GM06990 (cell line): ENCODE results near the gene PPP1R15B.

Experiments used
- DNase-seq: peaks from one replicate; pipeline ENCODE4 v3.0.0-alpha.2; 2011; ENCODE audit not compliant: insufficient read length; ENCODE audit errors: extremely low read depth
- H3K27me3 ChIP-seq: replicated peaks from 2 replicates; pipeline ENCODE4 v1.6.0; 2011; ENCODE audit warnings: low read length; ENCODE audit not compliant: control insufficient read depth, insufficient read depth
- H3K36me3 ChIP-seq: 2 replicates; pipeline ENCODE4 v1.5.1; 2011; ENCODE audit warnings: low read length; ENCODE audit not compliant: control insufficient read depth, insufficient read depth
- H3K4me3 ChIP-seq: replicated peaks from 2 replicates; pipeline ENCODE4 v1.5.1; 2011; ENCODE audit warnings: low read depth, mild to moderate bottlenecking, control low read depth, low read length
- TF ChIP-seq, protein P1 (sequence below): IDR thresholded peaks from 2 replicates; pipeline ENCODE4 v1.5.1; 2011; ENCODE audit warnings: low read length, control low read depth, mild to moderate bottlenecking, inconsistent platforms; ENCODE audit not compliant: insufficient read depth, poor library complexity, severe bottlenecking

PPP1R15B gene

DNA sequence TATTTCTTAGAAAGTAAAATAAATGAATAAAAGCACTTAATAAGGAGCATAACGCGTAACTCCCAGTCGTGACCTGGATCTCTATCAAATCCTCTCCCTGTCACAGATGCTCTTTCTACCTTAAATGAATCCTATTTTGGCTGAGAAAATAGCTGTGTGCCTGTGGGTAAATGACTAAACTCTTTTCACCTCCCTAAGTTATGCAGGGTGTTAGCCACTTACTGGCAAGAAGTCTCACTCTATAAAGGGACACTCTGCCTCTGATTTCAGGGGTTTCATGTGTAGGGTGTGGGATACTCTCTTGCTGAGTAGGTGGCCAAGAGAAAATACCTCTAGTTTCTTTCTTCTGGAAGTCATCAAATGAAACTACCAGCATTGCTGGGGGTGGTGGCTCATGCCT lies 24.3 kb upstream of the PPP1R15B start:
- Histone ChIP-seq H3K4me3 (no peak overlapping the region), H3K36me3 (peaks cover 14% of the 10 kb centered on the region), H3K27me3 (no peaks in the 10 kb centered on the region)
- DNase-seq: no peak
- TF ChIP-seq, protein P1, sequence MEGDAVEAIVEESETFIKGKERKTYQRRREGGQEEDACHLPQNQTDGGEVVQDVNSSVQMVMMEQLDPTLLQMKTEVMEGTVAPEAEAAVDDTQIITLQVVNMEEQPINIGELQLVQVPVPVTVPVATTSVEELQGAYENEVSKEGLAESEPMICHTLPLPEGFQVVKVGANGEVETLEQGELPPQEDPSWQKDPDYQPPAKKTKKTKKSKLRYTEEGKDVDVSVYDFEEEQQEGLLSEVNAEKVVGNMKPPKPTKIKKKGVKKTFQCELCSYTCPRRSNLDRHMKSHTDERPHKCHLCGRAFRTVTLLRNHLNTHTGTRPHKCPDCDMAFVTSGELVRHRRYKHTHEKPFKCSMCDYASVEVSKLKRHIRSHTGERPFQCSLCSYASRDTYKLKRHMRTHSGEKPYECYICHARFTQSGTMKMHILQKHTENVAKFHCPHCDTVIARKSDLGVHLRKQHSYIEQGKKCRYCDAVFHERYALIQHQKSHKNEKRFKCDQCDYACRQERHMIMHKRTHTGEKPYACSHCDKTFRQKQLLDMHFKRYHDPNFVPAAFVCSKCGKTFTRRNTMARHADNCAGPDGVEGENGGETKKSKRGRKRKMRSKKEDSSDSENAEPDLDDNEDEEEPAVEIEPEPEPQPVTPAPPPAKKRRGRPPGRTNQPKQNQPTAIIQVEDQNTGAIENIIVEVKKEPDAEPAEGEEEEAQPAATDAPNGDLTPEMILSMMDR: no peak

- peaks cover 14% of the 10 kb centered on the region for H3K36me3 ChIP-seq
- TF ChIP-seq, protein P1: no peak
- no peak overlapping the region for H3K4me3 ChIP-seq
Observed at GRCh38 chr1:204435381-204435831, 23.8 kb upstream of the PPP1R15B start.

GRCh38 chr1:204434116-204434755 lies 22.6 kb upstream of the PPP1R15B start:
- H3K27me3 ChIP-seq: no peaks in the 10 kb centered on the region
- H3K36me3 ChIP-seq: peaks cover 17% of the 10 kb centered on the region
- DNase-seq: no peak
- TF ChIP-seq, protein P1: no peak
- H3K4me3 ChIP-seq: no peak overlapping the region

More at GRCh38 chr1:204435381-204435831, 23.8 kb upstream of the PPP1R15B start:
- no peaks in the 10 kb centered on the region for H3K27me3 ChIP-seq
- no peak for DNase-seq

DNA sequence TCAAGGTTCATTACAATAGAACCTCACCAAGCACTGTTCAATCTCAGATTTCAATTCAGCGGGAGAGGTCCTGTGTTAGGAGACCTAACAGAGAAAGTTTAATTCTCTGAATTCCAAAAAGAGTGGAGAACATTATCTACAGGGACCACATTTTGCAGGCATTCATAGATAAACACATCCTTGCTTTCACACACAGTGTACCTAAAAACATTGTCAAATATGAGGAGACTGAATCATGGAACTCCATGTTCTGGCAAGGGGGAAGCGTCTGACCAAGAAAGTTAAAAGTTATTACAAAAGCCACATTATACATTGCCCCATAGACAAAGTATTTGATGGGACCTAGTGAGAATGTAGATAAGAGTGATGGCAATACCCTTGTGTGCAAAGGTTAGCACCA lies 21.1 kb upstream of the PPP1R15B start:
- TF ChIP-seq, protein P1: no peak
- no peak for DNase-seq
- peaks cover 10% of the 10 kb centered on the region for H3K36me3 ChIP-seq
- H3K27me3 ChIP-seq: no peaks in the 10 kb centered on the region
- H3K4me3 ChIP-seq: no peak overlapping the region

GRCh38 chr1:204431310-204432184 lies 19.9 kb upstream of the PPP1R15B start:
- Histone ChIP-seq H3K4me3 (no peak overlapping the region), H3K36me3 (peaks cover 10% of the 10 kb centered on the region)
- peak; percentile 39 for DNase-seq

More at GRCh38 chr1:204431310-204432184, 19.9 kb upstream of the PPP1R15B start:
- TF ChIP-seq, protein P1: peak; percentile 96
- H3K27me3 ChIP-seq: no peaks in the 10 kb centered on the region
